ENCODE data around the gene CCDC33.

Gene CCDC33

DNA sequence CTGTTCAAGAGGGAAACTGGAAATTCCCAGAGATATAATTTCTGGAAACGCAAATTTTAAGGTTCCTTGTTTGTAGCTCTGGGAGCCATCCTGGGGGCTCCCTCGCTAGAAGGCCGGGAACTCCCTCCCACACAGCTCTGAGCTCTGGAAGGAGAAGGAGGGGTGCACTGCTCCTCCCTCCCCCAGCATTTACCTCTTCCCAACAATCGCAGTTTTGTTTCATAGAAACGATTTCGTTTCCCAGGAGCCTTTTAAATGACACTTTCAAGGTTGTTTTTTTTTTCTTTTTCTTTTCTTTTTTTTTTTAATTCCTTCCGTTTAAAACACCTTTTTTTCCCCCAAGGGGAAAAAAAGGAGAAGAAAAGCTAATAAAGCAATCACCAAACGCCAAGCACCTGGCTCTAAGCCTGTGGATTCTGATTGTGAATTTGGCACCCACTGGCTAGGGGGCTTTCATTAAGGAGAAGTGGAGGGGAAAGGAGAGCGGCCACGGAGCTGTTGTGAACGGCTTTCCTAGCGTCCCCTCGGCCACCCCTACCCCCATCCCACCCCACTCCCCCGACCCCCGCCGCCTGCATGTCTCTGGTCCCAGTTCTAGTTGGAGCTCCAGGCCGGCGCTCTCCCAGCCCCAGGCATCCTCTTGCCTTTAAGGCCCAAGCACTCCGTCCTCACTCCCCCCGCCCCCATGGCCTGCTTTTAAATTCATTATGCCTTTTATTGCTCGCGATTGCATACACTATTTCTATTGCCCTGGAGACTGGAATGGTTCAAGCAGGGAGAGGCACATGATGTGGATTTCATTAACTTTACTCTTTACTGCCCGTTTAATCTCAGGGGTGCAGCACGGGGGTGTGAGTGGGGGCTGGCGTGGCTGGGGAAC lies 13.6 kb upstream of the CCDC33 start:
- TF ChIP-seq ATF2 (tag by site-specific recombination; IDR thresholded peaks at IDR 0.05; ENCODE audit: low read depth) (peak; percentile 35; the same call in 1 of the 2 replicates), AEBP2 (tag by site-specific recombination; IDR thresholded peaks at IDR 0.05; ENCODE audit: borderline replicate concordance) (no peak), SP2 (tag by site-specific recombination; IDR thresholded peaks at IDR 0.05) (0 out of 2 replicates have a peak, but pooled peaks have one; percentile 1)
- Histone ChIP-seq H3K27ac (ENCODE audit: extremely low read depth, low read depth, low read length) (peak overlapping the region; percentile 66; the same call in 1 of the 2 replicates), H3K9me3 (ENCODE audit: control insufficient read depth, insufficient read depth, low read depth, low read length) (no peaks in the 10 kb centered on the region), H3K4me3 (ENCODE audit: low read depth, low read length) (no peak overlapping the region), H3K4me1 (ENCODE audit: control insufficient read depth, insufficient read depth, low read length) (peaks cover 28% of the 10 kb centered on the region), H3K36me3 (ENCODE audit: control insufficient read depth in 2 of 2, insufficient read depth in 1 of 2, low read length in 2 of 2) (no peaks in the 10 kb centered on the region)
- ChIA-PET POLR2A (interaction anchor here (0.6 to 1.8 kb wide), 3 partner anchors 20 to 62 kb away, joined by 3 to 6 read pairs (median 4); partner anchors contain the start of gene STRA6), CTCF (interaction anchor here (1.1 to 1.5 kb wide), 3 partner anchors 12 to 250 kb away, joined by 3 read pairs; no protein-coding TSS in a partner anchor)

DNA sequence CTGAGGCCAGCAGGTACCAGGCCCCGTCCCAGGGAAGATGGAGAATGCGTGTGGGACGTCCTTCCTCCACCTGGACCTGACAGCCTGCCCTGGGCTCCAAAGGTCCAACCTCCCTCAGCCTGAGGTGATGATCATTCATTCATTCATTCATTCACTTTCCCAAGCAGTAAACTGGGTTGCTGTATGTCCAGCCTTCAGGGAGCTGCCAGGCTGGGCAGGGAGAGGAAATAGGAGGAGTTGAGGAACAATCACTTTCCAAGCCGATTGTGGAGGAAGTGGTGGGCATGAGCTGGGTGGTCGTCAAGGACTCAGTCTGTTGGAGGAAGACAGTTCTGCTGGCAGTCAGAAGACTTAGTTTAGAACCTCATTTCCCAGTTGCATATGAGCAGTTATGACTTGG lies 10.2 kb upstream of the CCDC33 start:
- Histone ChIP-seq H3K27ac (ENCODE audit: extremely low read depth, low read depth, low read length) (no peak overlapping the region; the same call in 1 of the 2 replicates), H3K4me3 (ENCODE audit: low read depth, low read length) (no peak overlapping the region), H3K9me3 (ENCODE audit: control insufficient read depth, insufficient read depth, low read depth, low read length) (no peaks in the 10 kb centered on the region), H3K36me3 (ENCODE audit: control insufficient read depth in 2 of 2, insufficient read depth in 1 of 2, low read length in 2 of 2) (no peaks in the 10 kb centered on the region), H3K4me1 (ENCODE audit: control insufficient read depth, insufficient read depth, low read length) (peaks cover 42% of the 10 kb centered on the region)
- ChIA-PET POLR2A (no interaction called here), CTCF (interaction anchor here (1.0 to 1.3 kb wide), 2 partner anchors 12 to 95 kb away, joined by 4 to 5 read pairs; no protein-coding TSS in a partner anchor)
- TF ChIP-seq ZNF585B (tag by site-specific recombination; IDR thresholded peaks at IDR 0.05) (no peak), ZNF24 (tag by site-specific recombination; IDR thresholded peaks at IDR 0.05) (peak; percentile 91)

- ChIA-PET POLR2A (no interaction called here), CTCF (interaction anchor here (0.6 to 1.8 kb wide), 7 partner anchors 11 to 173 kb away, joined by 3 to 6 read pairs (median 4); partner anchors contain the start of gene STRA6)
- H3K4me1 ChIP-seq (ENCODE audit: control insufficient read depth, insufficient read depth, low read length), result peaks cover 33% of the 10 kb centered on the region
- H3K36me3 ChIP-seq (ENCODE audit: control insufficient read depth in 2 of 2, insufficient read depth in 1 of 2, low read length in 2 of 2), result no peaks in the 10 kb centered on the region
- no peak overlapping the region for H3K4me3 ChIP-seq (ENCODE audit: low read depth, low read length)
- H3K9me3 ChIP-seq (ENCODE audit: control insufficient read depth, insufficient read depth, low read depth, low read length), result no peaks in the 10 kb centered on the region
- TF ChIP-seq ZNF132 (tag by site-specific recombination; IDR thresholded peaks at IDR 0.05; ENCODE audit: borderline replicate concordance), result no peak
- peak; percentile 91 for TF ChIP-seq SCRT2 (tag by site-specific recombination; IDR thresholded peaks at IDR 0.05)
- peak; percentile 72 for TF ChIP-seq SCRT1 (tag by site-specific recombination; IDR thresholded peaks at IDR 0.05; ENCODE audit: borderline replicate concordance)
- TF ChIP-seq ZNF248 (tag by site-specific recombination; IDR thresholded peaks at IDR 0.05), result no peak
- H3K27ac ChIP-seq (ENCODE audit: extremely low read depth, low read depth, low read length), result no peak overlapping the region
Measured at GRCh38 chr15:74226761-74227540, 9.2 kb upstream of the CCDC33 start.

GRCh38 chr15:74227968-74228722 lies 8.0 kb upstream of the CCDC33 start:
- no peak overlapping the region for H3K4me3 ChIP-seq (ENCODE audit: low read depth, low read length)
- H3K36me3 ChIP-seq (ENCODE audit: control insufficient read depth in 2 of 2, insufficient read depth in 1 of 2, low read length in 2 of 2), result no peaks in the 10 kb centered on the region
- peaks cover 24% of the 10 kb centered on the region for H3K4me1 ChIP-seq (ENCODE audit: control insufficient read depth, insufficient read depth, low read length)
- POLR2A ChIA-PET, result interaction anchor here (0.8 to 0.9 kb wide), 2 partner anchors 92 to 100 kb away, joined by 3 read pairs; no protein-coding TSS in a partner anchor
- CTCF ChIA-PET, result interaction anchor here (1.4 to 1.8 kb wide), 2 partner anchors 73 to 84 kb away, joined by 5 to 6 read pairs; no protein-coding TSS in a partner anchor
- H3K27ac ChIP-seq (ENCODE audit: extremely low read depth, low read depth, low read length), result peak overlapping the region; percentile 86
- H3K9me3 ChIP-seq (ENCODE audit: control insufficient read depth, insufficient read depth, low read depth, low read length), result no peaks in the 10 kb centered on the region
- TF ChIP-seq ZBTB21 (tag by site-specific recombination; IDR thresholded peaks at IDR 0.05) (no peak), ZSCAN30 (tag by site-specific recombination; IDR thresholded peaks at IDR 0.05) (no peak), ZNF404 (tag by site-specific recombination; IDR thresholded peaks at IDR 0.05) (no peak), ZNF510 (tag by site-specific recombination; IDR thresholded peaks at IDR 0.05; ENCODE audit: insufficient replicate concordance) (no peak), HOXD13 (CRISPR knock-in tag; IDR thresholded peaks at IDR 0.05; ENCODE audit: borderline replicate concordance) (no peak), ZNF24 (tag by site-specific recombination; IDR thresholded peaks at IDR 0.05) (no peak), ZBTB1 (tag by site-specific recombination; IDR thresholded peaks at IDR 0.05) (no peak), ZNF843 (tag by site-specific recombination; IDR thresholded peaks at IDR 0.05) (no peak), ZNF266 (tag by site-specific recombination; IDR thresholded peaks at IDR 0.05; ENCODE audit: low read depth) (no peak), ZNF548 (tag by site-specific recombination; IDR thresholded peaks at IDR 0.05) (no peak)
- TF ChIP-seq, protein P1, sequence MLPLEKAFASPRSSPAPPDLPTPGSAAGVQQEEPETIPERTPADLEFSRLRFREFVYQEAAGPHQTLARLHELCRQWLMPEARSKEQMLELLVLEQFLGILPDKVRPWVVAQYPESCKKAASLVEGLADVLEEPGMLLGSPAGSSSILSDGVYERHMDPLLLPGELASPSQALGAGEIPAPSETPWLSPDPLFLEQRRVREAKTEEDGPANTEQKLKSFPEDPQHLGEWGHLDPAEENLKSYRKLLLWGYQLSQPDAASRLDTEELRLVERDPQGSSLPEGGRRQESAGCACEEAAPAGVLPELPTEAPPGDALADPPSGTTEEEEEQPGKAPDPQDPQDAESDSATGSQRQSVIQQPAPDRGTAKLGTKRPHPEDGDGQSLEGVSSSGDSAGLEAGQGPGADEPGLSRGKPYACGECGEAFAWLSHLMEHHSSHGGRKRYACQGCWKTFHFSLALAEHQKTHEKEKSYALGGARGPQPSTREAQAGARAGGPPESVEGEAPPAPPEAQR (tag by site-specific recombination; IDR thresholded peaks at IDR 0.05), result no peak
